ENCODE measurements around the gene PTPRN2. TPM values are rescaled to one million over a fixed set of nuclear protein-coding genes. Genes with fewer than 3 reads are reported as not detected.

The PTPRN2 gene
- total RNA-seq, 4 donors from 2014 or later = 2.0 to 9.5 (median 2.6) TPM

GRCh38 chr7:158563051-158563450, 24.6 kb downstream of the PTPRN2 start:
- ATAC-seq (ENCODE audit: low FRiP score) (no peak), DNase-seq (ENCODE audit: low spot score) (no peak)
- no peak for TF ChIP-seq CTCF (IDR thresholded peaks at IDR 0.05)

DNA sequence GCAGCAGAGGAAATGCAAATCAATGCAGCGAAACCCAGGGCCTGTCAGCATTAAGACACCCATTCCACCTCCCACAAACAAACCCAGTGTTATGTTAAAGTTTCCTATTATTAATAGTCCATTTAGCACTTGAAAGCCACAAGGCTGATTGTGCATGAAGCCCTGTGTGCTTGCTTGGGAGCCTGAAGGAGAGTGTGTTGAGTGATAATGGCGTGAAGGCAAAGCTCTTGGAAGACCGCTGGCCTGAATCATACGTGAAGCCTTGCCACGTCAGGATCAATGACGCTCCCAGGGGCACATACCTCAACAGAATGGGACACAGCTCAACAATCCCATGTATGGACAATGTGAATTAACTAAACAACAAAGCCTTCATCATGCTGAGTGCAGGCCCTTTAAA, 25.1 kb downstream of the PTPRN2 start:
- TF ChIP-seq CTCF (IDR thresholded peaks at IDR 0.05) = no peak
- no peak for ATAC-seq (ENCODE audit: low FRiP score)
- DNase-seq (ENCODE audit: low spot score) = no peak

GRCh38 chr7:158561659-158562058, 26.0 kb downstream of the PTPRN2 start:
- ATAC-seq (ENCODE audit: low FRiP score) = no peak
- TF ChIP-seq CTCF (IDR thresholded peaks at IDR 0.05) = no peak
- no peak for DNase-seq (ENCODE audit: low spot score)

DNA sequence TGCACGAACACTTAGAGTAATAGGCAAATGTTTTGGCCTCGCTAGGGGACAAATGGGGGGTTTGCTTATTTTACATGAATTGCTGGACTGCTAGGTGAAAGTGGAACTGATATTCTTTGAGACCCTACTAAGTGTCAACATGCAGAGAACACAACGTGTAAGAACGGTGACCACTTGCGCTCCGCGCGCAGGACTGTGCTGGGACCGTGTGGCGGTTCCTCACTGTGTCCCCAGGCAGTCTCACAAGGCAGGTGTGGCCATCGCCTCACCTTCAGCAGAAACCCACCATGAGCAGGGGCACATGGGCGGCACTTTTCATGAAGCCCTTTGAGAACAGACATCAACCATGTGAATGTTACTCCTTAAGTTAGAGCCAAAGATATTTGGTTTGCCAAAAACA, 27.2 kb downstream of the PTPRN2 start:
- no peak for TF ChIP-seq CTCF (IDR thresholded peaks at IDR 0.05)
- no peak for DNase-seq (ENCODE audit: low spot score)
- ATAC-seq (ENCODE audit: low FRiP score) = no peak

GRCh38 chr7:158559356-158559755, 28.3 kb downstream of the PTPRN2 start:
- DNase-seq (ENCODE audit: low spot score) = no peak

GRCh38 chr7:158558816-158559215, 28.8 kb downstream of the PTPRN2 start:
- no peak for TF ChIP-seq CTCF (IDR thresholded peaks at IDR 0.05)

More at GRCh38 chr7:158559356-158559755, 28.3 kb downstream of the PTPRN2 start:
- ATAC-seq (ENCODE audit: low FRiP score) = no peak
- TF ChIP-seq CTCF (IDR thresholded peaks at IDR 0.05) = no peak

DNA sequence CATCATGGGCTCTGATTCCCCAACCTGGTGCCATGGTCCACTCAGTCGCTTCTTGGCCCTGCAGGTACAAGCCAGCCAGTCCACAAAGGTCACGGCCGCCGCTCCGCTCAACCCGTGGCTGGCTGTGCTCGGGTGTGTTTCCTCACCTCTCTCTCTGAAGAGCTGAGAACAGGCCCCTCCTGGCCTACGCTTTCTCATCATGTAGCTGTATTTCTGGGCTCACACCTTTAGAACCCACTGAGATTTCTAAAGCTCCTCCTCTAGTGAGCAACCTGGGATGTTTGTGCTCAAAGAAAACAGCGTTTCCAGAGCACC, 30.2 kb downstream of the PTPRN2 start:
- TF ChIP-seq CTCF (IDR thresholded peaks at IDR 0.05) = no peak
- ATAC-seq (ENCODE audit: low FRiP score) (no peak), DNase-seq (ENCODE audit: low spot score) (no peak)

More at GRCh38 chr7:158558816-158559215, 28.8 kb downstream of the PTPRN2 start:
- DNase-seq (ENCODE audit: low spot score) (no peak), ATAC-seq (ENCODE audit: low FRiP score) (no peak)

Data from omental fat pad (tissue), 4 donors.